K562 (cell line): ENCODE data around the gene CBL. TPM values are rescaled to one million over a fixed set of nuclear protein-coding genes. Genes with fewer than 3 reads are reported as not detected.
A peak's percentile ranks its signal among the peaks of the same experiment; 100 is the strongest.

Source experiments
- ATAC-seq: fragments of 200-7000 bp; cut with Tn5 transposase; 3 replicates; pipeline ENCODE4 v1.9.1; 2020; ENCODE audit warnings: moderate library complexity
- BruUV-seq: library from RNA; stranded (reverse); fragments of 400-500 nt; replicated peaks from 2 replicates; lab custom pipeline; 2021; lab: Mats Ljungman, UMichigan
- CTCF ChIA-PET: fragments of 300-600 bp; formaldehyde crosslinking; extraction: SDS; loops from one replicate; lab custom pipeline; 2021; ENCODE audit warnings: low intra/inter-chr PET ratio; lab: Yijun Ruan, JAX
- POLR2A ChIA-PET: fragments of 300-600, 350-650 bp; sonication (Branson Sonifier 250); formaldehyde crosslinking; extraction: SDS; loops from one replicate; lab custom pipeline; 2021; ENCODE audit warnings: antibody characterized with exemption, inconsistent platforms; lab: Yijun Ruan, JAX
- DNase-seq, 4 experiments: peaks; one replicate each; pipeline versions ENCODE4 v3.0.0 to v3.0.0-alpha.2; 2011 to 2018; ENCODE audit warnings: low spot score in 3 of 4, mixed read lengths in 3 of 4; ENCODE audit errors: extremely low read depth in 1 of 4
- FAIRE-seq: peaks from 2 replicates; lab custom pipeline; 2011; peaks lifted over from hg19 to GRCh38; lab: Jason Lieb, UNC
- H2AFZ ChIP-seq: 2 replicates; pipeline ENCODE4 v1.6.0; 2011; ENCODE audit warnings: low read depth, low read length, control low read depth, inconsistent platforms
- H3K27ac ChIP-seq: fragments of 200-600 bp; 3 replicates; pipeline ENCODE4 v1.8.0; 2011; ENCODE audit warnings: low read depth, mild to moderate bottlenecking, control low read depth, inconsistent platforms, low read length, moderate library complexity, mixed read lengths; ENCODE audit errors: extremely low read depth
- H3K27me3 ChIP-seq, 2 experiments: fragments of 300-600 bp in 1 of 2; 2 replicates in 1 of 2; 3 replicates in 1 of 2; pipeline versions ENCODE4 v1.6.0 to v1.8.0; 2011; ENCODE audit warnings: inconsistent platforms in 2 of 2, low read length in 2 of 2, mild to moderate bottlenecking in 1 of 2, mixed read lengths in 1 of 2, moderate library complexity in 1 of 2; ENCODE audit not compliant: control insufficient read depth in 2 of 2, insufficient read depth in 2 of 2
- H3K36me3 ChIP-seq: fragments of 300-600 bp; 3 replicates; pipeline ENCODE4 v1.8.0; 2011; ENCODE audit warnings: mild to moderate bottlenecking, low read length, inconsistent platforms; ENCODE audit not compliant: control insufficient read depth, insufficient read depth
- H3K4me1 ChIP-seq, 2 experiments: fragments of 200-600 bp in 1 of 2; replicated peaks in 1 of 2; 2 replicates in 1 of 2; 3 replicates in 1 of 2; pipeline versions ENCODE4 v1.5.1 to v1.8.0; 2011; ENCODE audit warnings: inconsistent platforms in 2 of 2, low read length in 2 of 2, mild to moderate bottlenecking in 1 of 2, mixed read lengths in 1 of 2, moderate library complexity in 1 of 2; ENCODE audit not compliant: control insufficient read depth in 2 of 2, insufficient read depth in 2 of 2
- H3K4me2 ChIP-seq: 2 replicates; pipeline ENCODE4 v1.6.1; 2011; ENCODE audit warnings: low read length, control low read depth, inconsistent platforms, mixed read lengths; ENCODE audit not compliant: insufficient read depth
- H3K4me3 ChIP-seq: fragments of 200-600 bp; sonication (generic), shearing (Covaris generic); 2 replicates; pipeline ENCODE4 v1.5.1; 2016; ENCODE audit warnings: control low read depth, inconsistent platforms
- H3K79me2 ChIP-seq: fragments of 200-600 bp; 3 replicates; pipeline ENCODE4 v1.8.0; 2011; ENCODE audit warnings: low read length, inconsistent platforms; ENCODE audit not compliant: control insufficient read depth, insufficient read depth
- H3K9ac ChIP-seq, 2 experiments: 2 replicates each; pipeline versions ENCODE4 v1.6.0 to v1.6.1; 2011; ENCODE audit warnings: low read depth in 2 of 2, low read length in 2 of 2, control low read depth in 1 of 2, inconsistent platforms in 1 of 2, mild to moderate bottlenecking in 1 of 2, mixed read lengths in 1 of 2; ENCODE audit not compliant: insufficient read depth in 1 of 2
- H3K9me1 ChIP-seq: one replicate; pipeline ENCODE4 v1.6.0; 2011; ENCODE audit warnings: inconsistent platforms, mild to moderate bottlenecking, low read length, moderate library complexity; ENCODE audit not compliant: control insufficient read depth, insufficient read depth
- H3K9me3 ChIP-seq: replicated peaks from 2 replicates; pipeline ENCODE4 v1.5.1; 2011; ENCODE audit warnings: low read depth, low read length, inconsistent platforms; ENCODE audit not compliant: control insufficient read depth, insufficient read depth
- H4K20me1 ChIP-seq: replicated peaks from 2 replicates; pipeline ENCODE4 v1.6.1; 2011; ENCODE audit warnings: low read length, inconsistent platforms, mixed read lengths; ENCODE audit not compliant: control insufficient read depth, insufficient read depth
- BDP1 ChIP-seq: IDR thresholded peaks from 3 replicates; pipeline ENCODE4 v1.6.1; 2011; ENCODE audit not compliant: insufficient read length, insufficient read depth
- CREM ChIP-seq: IDR thresholded peaks from 2 replicates; pipeline ENCODE4 v1.6.1; 2014; ENCODE audit warnings: antibody characterized with exemption, low read depth
- ETV6 ChIP-seq, 3 experiments: fragments of 150-350 bp in 1 of 3; sonication (generic) in 1 of 3; formaldehyde crosslinking in 1 of 3; IDR thresholded peaks; 2 replicates each; pipeline versions ENCODE4 v1.6.1 to v1.8.0; 2014 to 2022; ENCODE audit warnings: borderline replicate concordance in 2 of 3, low read depth in 2 of 3, antibody characterized with exemption in 1 of 3, low read length in 1 of 3, mild to moderate bottlenecking in 1 of 3, missing genetic modification reagents in 1 of 3
- HMG20A ChIP-seq: fragments of 450-650 bp; formaldehyde crosslinking; conservative IDR thresholded peaks from 2 replicates; pipeline ENCODE4 v1.4.0; 2020; ENCODE audit warnings: mild to moderate bottlenecking, mixed read lengths
- ID3 ChIP-seq, 2 experiments: fragments of 250-450 bp in 1 of 2; fragments of 450-650 bp in 1 of 2; sonication (Bioruptor Pico) in 1 of 2; IDR thresholded peaks; 2 replicates each; pipeline versions ENCODE4 v1.6.1 to v1.8.0; 2016 to 2021; ENCODE audit warnings: mild to moderate bottlenecking in 2 of 2, moderate library complexity in 2 of 2, missing compliant biosample characterization in 1 of 2, missing genetic modification characterization in 1 of 2
- IRF1 ChIP-seq: sonication (generic); formaldehyde crosslinking; IDR thresholded peaks from 2 replicates; pipeline ENCODE4 v1.8.0; 2022; ENCODE audit warnings: missing genetic modification reagents, mild to moderate bottlenecking, borderline replicate concordance
- NR1H2 ChIP-seq: sonication (generic); formaldehyde crosslinking; IDR thresholded peaks from 2 replicates; pipeline ENCODE4 v1.4.0; 2020; ENCODE audit warnings: mild to moderate bottlenecking, missing genetic modification reagents
- NRF1 ChIP-seq, 2 experiments: fragments of 450-650 bp; IDR thresholded peaks in 1 of 2; conservative IDR thresholded peaks in 1 of 2; 2 replicates each; pipeline ENCODE4 v1.6.1; 2014; ENCODE audit warnings: mild to moderate bottlenecking in 2 of 2
- PRDM10 ChIP-seq: fragments of 450-650 bp; IDR thresholded peaks from 2 replicates; pipeline ENCODE4 v1.6.1; 2018; ENCODE audit not compliant: partially characterized antibody
- RB1 ChIP-seq: fragments of 450-650 bp; IDR thresholded peaks from 2 replicates; pipeline ENCODE4 v1.6.1; 2017; ENCODE audit warnings: low read depth, mild to moderate bottlenecking
- THRA ChIP-seq: fragments of 450-650 bp; IDR thresholded peaks from 2 replicates; pipeline ENCODE4 v1.6.1; 2017; ENCODE audit warnings: mild to moderate bottlenecking, moderate library complexity
- ZNF766 ChIP-seq: fragments of 200-800 bp; sonication (Bioruptor generic); conservative IDR thresholded peaks from 2 replicates; pipeline ENCODE4 v1.6.1; 2016; ENCODE audit warnings: missing genetic modification characterization, missing compliant biosample characterization
- WGBS: fragments of 100-300 bp; shearing (Covaris generic); methylation state at CpG from one replicate; pipeline ENCODE4 v1.1.6; 2016; ENCODE audit warnings: low coverage, mixed read lengths; ENCODE audit not compliant: insufficient coverage; ENCODE audit errors: missing lambda C conversion rate; 5-methylcytosine and 5-hydroxymethylcytosine counted together
- in situ Hi-C: fragments of 300-500 bp; cut with MboI; formaldehyde crosslinking; loops from 4 replicates; pipeline ENCODE4 v1.15.0; 2018; ENCODE audit warnings: inconsistent platforms, mixed read lengths
- intact Hi-C: fragments of 100-400 bp; cut with micrococcal nuclease; formaldehyde crosslinking; loops from 2 replicates; pipeline ENCODE4 v1.14.2; 2022
- polyA plus RNA-seq, 8 experiments: library from polyadenylated mRNA; depleted of rRNA in 4 of 8; stranded (reverse) in 5 of 8; unstranded in 3 of 8; fragments of >200 nt; fragmentation: Nextera tagmentation in 2 of 8; fragmentation: Illumina TruSeq in 1 of 8; extraction: Ambion mirVana in 2 of 8; extraction: Trizol in 1 of 8; gene quantifications; 2 replicates each; pipeline versions ENCODE4 v1.2.1 to v1.2.3, GENCODE V29; 2011 to 2014; ENCODE audit warnings: inconsistent platforms in 1 of 8, missing spikeins in 1 of 8
- total RNA-seq, 7 experiments: library from RNA; depleted of rRNA in 6 of 7; stranded (reverse); fragments of >200 nt in 6 of 7; fragmentation: Illumina TruSeq in 2 of 7; extraction: Trizol in 2 of 7; gene quantifications; 2 replicates each; pipeline versions ENCODE4 v1.2.1 to v1.2.3, GENCODE V29; 2011 to 2021; ENCODE audit warnings: low replicate concordance in 1 of 7

Gene CBL
- total and polyA plus RNA-seq, 9 of the 15 experiments (the other 6 are each of a cell fraction or from before 2014, with no cell fraction given) = 3.2 to 24.9 (median 9.9) TPM

GRCh38 chr11:119338318-119338890 lies 132.3 kb downstream of the CBL start:
- WGBS = 2% methylated on average over 16 of the region's 17 CpGs
- Histone ChIP-seq H3K27me3 (peaks cover 0 to 14% of the 10 kb centered on the region in 2 experiments; a peak in 3 of 5 replicates), H3K79me2 (peaks cover 30% of the 10 kb centered on the region), H2AFZ (no peak overlapping the region), H3K36me3 (peaks cover 17% of the 10 kb centered on the region; the same call in 1 of the 3 replicates), H3K4me1 (peaks cover 23 to 70% of the 10 kb centered on the region in 2 experiments; a peak in 4 of 5 replicates), H3K9me3 (no peaks in the 10 kb centered on the region), H3K27ac (0 out of 3 replicates have a peak overlapping the region, but pooled peaks have one; percentile 23), H3K4me3 (no peak overlapping the region), H3K9me1 (no peaks in the 10 kb centered on the region), H3K9ac (peak overlapping the region in 1 of 2 experiments; percentile 23; a peak in 1 of 4 replicates), H3K4me2 (peak overlapping the region; percentile 66), H4K20me1 (no peaks in the 10 kb centered on the region)
- CTCF ChIA-PET = interaction anchor here (0.7 to 1.5 kb wide), 3 partner anchors 134 to 432 kb away, joined by 3 to 6 read pairs (median 3); no protein-coding TSS in a partner anchor
- intact Hi-C loops = loop anchor here (2.0 to 5.0 kb wide), 2 partner anchors 34 to 136 kb away; no protein-coding TSS in a partner anchor
- no TSS peak for BruUV-seq
- in situ Hi-C loops = no loop called here
- POLR2A ChIA-PET = interaction anchor here (0.6 to 2.6 kb wide), 21 partner anchors 10 to 450 kb away, joined by 3 to 22 read pairs (median 5); partner anchors contain the start of genes C2CD2L, MCAM and USP2
- FAIRE-seq (peak; percentile 88), DNase-seq (peak; percentile 74 to 89 (median 82)), ATAC-seq (peak; percentile 73)
- TF ChIP-seq RB1 = peak; percentile 54; the same call in 1 of the 2 replicates
- no peak for TF ChIP-seq ETV6 (IDR thresholded peaks at IDR 0.05; ENCODE audit: borderline replicate concordance in 1 of 2, low read depth in 2 of 2, low read length in 1 of 2)
- TF ChIP-seq ETV6 (CRISPR knock-in tag; IDR thresholded peaks at IDR 0.05; ENCODE audit: borderline replicate concordance) = no peak
- TF ChIP-seq ZNF766 (CRISPR knock-in tag) = no peak
- TF ChIP-seq NR1H2 = no peak
- TF ChIP-seq BDP1 = no peak
- TF ChIP-seq PRDM10 = peak; percentile 53
- TF ChIP-seq ID3 (CRISPR knock-in tag; IDR thresholded peaks at IDR 0.05) = no peak
- no peak for TF ChIP-seq ID3 (tag; IDR thresholded peaks at IDR 0.05)
- TF ChIP-seq IRF1 (CRISPR knock-in tag) = no peak
- TF ChIP-seq THRA = no peak
- peak; percentile 51; the same call in 1 of the 2 replicates for TF ChIP-seq CREM
- TF ChIP-seq NRF1 (conservative IDR thresholded peaks at IDR 0.05 in 1 of 2, IDR thresholded peaks at IDR 0.05 in 1 of 2) = 0 out of 4 replicates have a peak, but pooled peaks of 1 of the 2 experiments have one; percentile 21
- TF ChIP-seq HMG20A (CRISPR knock-in tag) = no peak
